Keratinocyte (primary cell): ENCODE measurements around the gene FUCA2. TPM values are rescaled to one million over a fixed set of nuclear protein-coding genes. Genes with fewer than 3 reads are reported as not detected.

Experiments
- DNase-seq: peaks from one replicate; pipeline ENCODE4 v3.0.0-alpha.2; 2011; ENCODE audit warnings: low read depth, missing footprints, low spot score
- FAIRE-seq: peaks from 2 replicates; lab custom pipeline; 2011; peaks lifted over from hg19 to GRCh38; lab: Jason Lieb, UNC
- H2AFZ ChIP-seq: 2 replicates; pipeline ENCODE4 v1.6.0; 2012; ENCODE audit warnings: low read length, control low read depth, inconsistent platforms; ENCODE audit not compliant: control insufficient read depth
- H3K27ac ChIP-seq: 2 replicates; pipeline ENCODE4 v1.5.1; 2011; ENCODE audit warnings: low read length; ENCODE audit not compliant: control insufficient read depth, insufficient read depth
- H3K27me3 ChIP-seq: 3 replicates; pipeline ENCODE4 v1.6.0; 2011; ENCODE audit warnings: low read length; ENCODE audit not compliant: control insufficient read depth, insufficient read depth; ENCODE audit errors: extremely low read depth
- H3K36me3 ChIP-seq, 2 experiments: 2 replicates in 1 of 2; 3 replicates in 1 of 2; pipeline ENCODE4 v1.5.1; 2011; ENCODE audit warnings: low read length in 2 of 2, mild to moderate bottlenecking in 1 of 2; ENCODE audit not compliant: control insufficient read depth in 2 of 2, insufficient read depth in 2 of 2; ENCODE audit errors: extremely low read depth in 1 of 2
- H3K4me1 ChIP-seq: 3 replicates; pipeline ENCODE4 v1.5.1; 2011; ENCODE audit warnings: low read length; ENCODE audit not compliant: control insufficient read depth, insufficient read depth; ENCODE audit errors: extremely low read depth
- H3K4me2 ChIP-seq: 3 replicates; pipeline ENCODE4 v1.6.0; 2011; ENCODE audit warnings: low read depth, low read length; ENCODE audit not compliant: control insufficient read depth, insufficient read depth; ENCODE audit errors: extremely low read depth
- H3K4me3 ChIP-seq, 3 experiments: fragments of 200-600 bp in 1 of 3; sonication (generic) in 1 of 3; 2 replicates in 2 of 3; 3 replicates in 1 of 3; pipeline ENCODE4 v1.5.1; 2011 to 2016; ENCODE audit warnings: low read length in 3 of 3, mild to moderate bottlenecking in 3 of 3, control low read depth in 2 of 3, inconsistent platforms in 1 of 3, low read depth in 1 of 3, mixed read lengths in 1 of 3, mixed run types in 1 of 3, moderate library complexity in 1 of 3; ENCODE audit not compliant: control insufficient read depth in 2 of 3, insufficient read depth in 2 of 3; ENCODE audit errors: extremely low read depth in 1 of 3
- H3K79me2 ChIP-seq: 2 replicates; pipeline ENCODE4 v1.6.0; 2012; ENCODE audit warnings: low read length; ENCODE audit not compliant: control insufficient read depth, insufficient read depth
- H3K9ac ChIP-seq: 3 replicates; pipeline ENCODE4 v1.6.0; 2011; ENCODE audit warnings: low read length; ENCODE audit not compliant: control insufficient read depth, insufficient read depth; ENCODE audit errors: extremely low read depth
- H3K9me1 ChIP-seq: 3 replicates; pipeline ENCODE4 v1.6.0; 2011; ENCODE audit warnings: low read length; ENCODE audit not compliant: control insufficient read depth, insufficient read depth; ENCODE audit errors: extremely low read depth
- H3K9me3 ChIP-seq: 2 replicates; pipeline ENCODE4 v1.5.1; 2012; ENCODE audit warnings: low read depth, low read length; ENCODE audit not compliant: control insufficient read depth
- H4K20me1 ChIP-seq: 3 replicates; pipeline ENCODE4 v1.6.0; 2011; ENCODE audit warnings: low read length; ENCODE audit not compliant: control insufficient read depth, insufficient read depth; ENCODE audit errors: extremely low read depth
- CTCF ChIP-seq, 3 experiments: IDR thresholded peaks in 1 of 3; conservative IDR thresholded peaks in 1 of 3; optimal IDR thresholded peaks in 1 of 3; 2 replicates in 2 of 3; 3 replicates in 1 of 3; pipeline versions ENCODE3 to v1.5.1; 2011; ENCODE audit warnings: low read length in 3 of 3, mild to moderate bottlenecking in 3 of 3, moderate library complexity in 2 of 3, control low read depth in 1 of 3, inconsistent platforms in 1 of 3; ENCODE audit not compliant: insufficient read depth in 2 of 3; ENCODE audit errors: extremely low read depth in 1 of 3
- EZH2 ChIP-seq: IDR thresholded peaks from one replicate; pipeline ENCODE4 v1.6.1; 2012; ENCODE audit warnings: inconsistent platforms, mild to moderate bottlenecking, low read length, moderate library complexity
- dilution Hi-C: fragments of 300-500 bp; cut with MboI; formaldehyde crosslinking; loops from one replicate; pipeline ENCODE4 v1.7.0; 2020; ENCODE audit warnings: low sequenced_read_pairs; ENCODE audit not compliant: extremely low pct_ligation_motif_present
- polyA plus RNA-seq, 5 experiments: library from polyadenylated mRNA; depleted of rRNA in 3 of 5; stranded (reverse) in 3 of 5; stranded (forward) in 1 of 5; unstranded in 1 of 5; fragments of >200 nt; gene quantifications; 1 replicate in 1 of 5; 2 replicates in 3 of 5; 3 replicates in 1 of 5; pipeline versions ENCODE4 v1.2.1 to v1.2.3, GENCODE V29; 2011 to 2012; ENCODE audit warnings: missing spikeins in 2 of 5, low read depth in 1 of 5, low replicate concordance in 1 of 5

FUCA2 gene
- polyA plus RNA-seq, 1 donor (not counting 4 experiments of a cell fraction or from before 2014, with no cell fraction given), result 12.5 TPM

DNA sequence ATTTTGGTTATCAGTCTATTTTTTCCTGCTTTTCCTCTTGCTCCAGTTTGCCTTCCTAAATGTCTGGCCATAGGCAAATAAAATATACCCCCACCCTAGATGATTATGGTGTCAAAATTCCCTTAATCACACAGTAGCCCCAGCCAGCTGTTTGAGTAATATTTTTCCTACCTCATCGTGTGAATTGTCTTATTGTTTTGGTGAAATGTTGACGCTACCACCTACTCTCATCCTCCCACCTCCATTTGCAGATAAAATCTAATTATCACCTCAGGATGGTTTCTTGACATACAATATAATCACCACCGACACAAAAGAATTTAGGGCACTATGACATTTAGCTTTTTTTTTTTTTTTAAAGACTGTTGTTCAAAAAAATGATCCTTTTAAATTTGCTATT lies 44.1 kb upstream of the FUCA2 start:
- Histone ChIP-seq H4K20me1 (no peaks in the 10 kb centered on the region), H3K27me3 (no peaks in the 10 kb centered on the region), H3K79me2 (no peaks in the 10 kb centered on the region), H3K9me3 (no peaks in the 10 kb centered on the region), H2AFZ (no peak overlapping the region), H3K9ac (no peak overlapping the region), H3K4me2 (no peak overlapping the region), H3K4me3 (no peak overlapping the region), H3K36me3 (no peaks in the 10 kb centered on the region), H3K27ac (no peak overlapping the region), H3K9me1 (no peaks in the 10 kb centered on the region), H3K4me1 (peaks cover 6% of the 10 kb centered on the region)
- no peak for DNase-seq
- dilution Hi-C loops, result no loop called here
- FAIRE-seq, result no peak
- TF ChIP-seq EZH2, result no peak
- TF ChIP-seq CTCF (optimal IDR thresholded peaks at IDR 0.05 in 1 of 3, IDR thresholded peaks at IDR 0.05 in 1 of 3, conservative IDR thresholded peaks at IDR 0.05 in 1 of 3; ENCODE audit: extremely low read depth in 1 of 3, insufficient read depth in 2 of 3, low read length in 3 of 3), result no peak

DNA sequence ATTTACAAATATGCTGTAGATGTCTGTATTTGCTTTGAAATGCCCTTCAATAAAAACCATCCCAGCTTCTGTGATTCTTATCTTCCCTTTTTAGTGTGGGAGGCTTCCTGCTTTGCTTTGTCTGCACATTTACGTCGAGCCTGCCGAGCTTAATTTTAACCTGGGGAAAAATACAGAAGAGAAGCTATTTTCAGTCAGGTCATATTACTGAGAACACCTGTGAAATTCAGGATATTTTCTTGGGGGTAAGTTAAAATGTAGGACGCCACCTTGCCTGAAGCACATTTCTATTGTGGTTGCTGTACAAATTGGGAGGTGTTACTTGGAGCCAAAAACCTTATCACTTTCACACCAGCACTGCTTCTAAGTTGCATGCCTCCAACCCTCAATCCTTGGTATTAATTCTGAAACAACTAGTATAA lies 43.6 kb upstream of the FUCA2 start:
- no peak for DNase-seq
- dilution Hi-C loops, result no loop called here
- no peaks in the 10 kb centered on the region for H3K36me3 ChIP-seq
- no peaks in the 10 kb centered on the region for H3K9me3 ChIP-seq
- H3K4me3 ChIP-seq, result peak overlapping the region in 2 of 3 experiments; percentile 6 to 25
- FAIRE-seq, result no peak
- H3K79me2 ChIP-seq, result no peaks in the 10 kb centered on the region
- no peaks in the 10 kb centered on the region for H3K27me3 ChIP-seq
- peak overlapping the region; percentile 55 for H3K4me2 ChIP-seq
- no peak overlapping the region for H3K9ac ChIP-seq
- no peak overlapping the region for H3K27ac ChIP-seq
- peak overlapping the region; percentile 56 for H2AFZ ChIP-seq
- H3K4me1 ChIP-seq, result peaks cover 6% of the 10 kb centered on the region
- no peak for TF ChIP-seq CTCF (optimal IDR thresholded peaks at IDR 0.05 in 1 of 3, IDR thresholded peaks at IDR 0.05 in 1 of 3, conservative IDR thresholded peaks at IDR 0.05 in 1 of 3; ENCODE audit: extremely low read depth in 1 of 3, insufficient read depth in 2 of 3, low read length in 3 of 3)
- no peak for TF ChIP-seq EZH2
- no peaks in the 10 kb centered on the region for H4K20me1 ChIP-seq
- H3K9me1 ChIP-seq, result no peaks in the 10 kb centered on the region
